NCI-H526 (cell line): ENCODE measurements around the gene GLRX.
"Not testable (repeated sequence)": the region's sequence is repeated elsewhere in the genome, so short reads cannot be mapped to it uniquely, and the experiment has no call there.

Experiments used
- DNase-seq, 2 experiments: peaks; one replicate each; lab custom pipeline; 2025; lab: John Stamatoyannopoulos, UW

The GLRX gene

GRCh38 chr5:95822542-95823181, at the start of gene GLRX:
TSS of gene GLRX (minus strand) at chr5:95822726. CDS start at chr5:95822662, 64 bp downstream.
- peak; percentile 55 to 79 for DNase-seq

GRCh38 chr5:95871146-95871806, 48.8 kb upstream of the GLRX start:
- DNase-seq: no peak

GRCh38 chr5:95870105-95870672, 47.7 kb upstream of the GLRX start:
- DNase-seq: no peak

GRCh38 chr5:95869173-95869855, 46.8 kb upstream of the GLRX start:
- DNase-seq: not testable (repeated sequence)

GRCh38 chr5:95868136-95868535, 45.6 kb upstream of the GLRX start:
- DNase-seq: no peak

- no peak for DNase-seq
Measured at GRCh38 chr5:95866435-95867040, 44.0 kb upstream of the GLRX start.

- DNase-seq: peak; percentile 61 to 73
Measured at GRCh38 chr5:95864944-95865504, 42.5 kb upstream of the GLRX start.

- DNase-seq: no peak
Measured at GRCh38 chr5:95864456-95864855, 41.9 kb upstream of the GLRX start.

- DNase-seq: no peak
Measured at GRCh38 chr5:95863383-95863757, 40.8 kb upstream of the GLRX start.

- no peak for DNase-seq
Measured at GRCh38 chr5:95862671-95863382, 40.3 kb upstream of the GLRX start.

GRCh38 chr5:95861864-95862561, 39.5 kb upstream of the GLRX start:
- DNase-seq: no peak

- DNase-seq: peak in 1 of 2 experiments; percentile 53
Measured at GRCh38 chr5:95861221-95861863, 38.8 kb upstream of the GLRX start.

- DNase-seq: peak in 1 of 2 experiments; percentile 42
Measured at GRCh38 chr5:95859661-95860060, 37.1 kb upstream of the GLRX start.

GRCh38 chr5:95858661-95859595, 36.4 kb upstream of the GLRX start:
- DNase-seq: peak; percentile 76 to 87

GRCh38 chr5:95858023-95858461, 35.5 kb upstream of the GLRX start:
- no peak for DNase-seq

- no peak for DNase-seq
Measured at GRCh38 chr5:95857185-95857945, 34.8 kb upstream of the GLRX start.

GRCh38 chr5:95856501-95856981, 34.0 kb upstream of the GLRX start:
- no peak for DNase-seq

- no peak for DNase-seq
Measured at GRCh38 chr5:95853490-95853889, 31.0 kb upstream of the GLRX start.
